ENCODE measurements around the gene ADA. TPM values are rescaled to one million over a fixed set of nuclear protein-coding genes. Genes with fewer than 3 reads are reported as not detected.

ADA gene
- total and polyA plus RNA-seq, 2 of the 4 experiments (the other 2 are of a cell fraction): 8.1 to 11.0 TPM

DNA sequence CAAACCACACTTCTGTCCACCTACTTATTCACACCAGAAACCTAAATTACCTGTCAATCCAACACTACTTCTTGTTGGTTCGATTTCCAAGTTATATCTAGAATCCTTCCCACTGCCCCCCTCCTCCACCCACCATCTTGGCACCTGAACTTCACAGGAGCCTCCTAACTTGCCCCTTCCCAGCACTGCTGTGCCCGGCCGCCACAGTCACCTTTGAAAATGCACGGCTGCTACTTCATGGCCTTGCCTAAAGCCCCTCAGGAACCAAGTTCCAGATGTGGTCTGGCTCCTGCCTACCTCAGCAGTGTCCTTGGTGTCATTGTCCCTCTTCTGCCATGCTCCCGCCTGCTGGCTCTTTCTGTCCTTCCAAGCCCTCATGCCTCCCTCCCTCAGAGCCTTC, 37.9 kb downstream of the ADA start:
- Histone ChIP-seq H4K91ac (ENCODE audit: insufficient read depth, low read depth, low read length) (no peak overlapping the region), H2AK9ac (replicated peaks; ENCODE audit: low read depth, low read length, poor library complexity) (no peak overlapping the region), H2BK15ac (ENCODE audit: low read depth, low read length) (no peak overlapping the region), H3K9ac (ENCODE audit: low read depth, low read length) (no peak overlapping the region), H3K36me3 (ENCODE audit: control insufficient read depth, insufficient read depth, low read length) (peaks cover 35% of the 10 kb centered on the region), H3K56ac (ENCODE audit: extremely low read depth, insufficient read depth, low read length) (no peak overlapping the region), H3K18ac (ENCODE audit: low read depth, low read length) (no peak overlapping the region), H4K20me1 (ENCODE audit: insufficient read depth, low read length) (peaks cover 6% of the 10 kb centered on the region; the same call in 1 of the 2 replicates), H2BK120ac (ENCODE audit: low read depth, low read length) (no peak overlapping the region), H3K27ac (ENCODE audit: insufficient read depth, low read length) (no peak overlapping the region), H3K4me3 (ENCODE audit: insufficient read depth, low read depth, low read length) (no peak overlapping the region), H2BK20ac (ENCODE audit: low read depth, low read length) (no peak overlapping the region), H3K27me3 (ENCODE audit: control insufficient read depth, insufficient read depth, low read length) (no peaks in the 10 kb centered on the region), H3K23ac (ENCODE audit: low read depth, low read length) (no peak overlapping the region), H3K4me1 (ENCODE audit: control insufficient read depth, insufficient read depth, low read length) (peaks cover 9% of the 10 kb centered on the region), H4K5ac (ENCODE audit: low read depth, low read length) (no peak overlapping the region), H3K4me2 (ENCODE audit: low read depth, low read length) (no peak overlapping the region), H3K9me3 (ENCODE audit: control insufficient read depth, insufficient read depth, low read length) (no peaks in the 10 kb centered on the region), H3K79me1 (ENCODE audit: low read depth in 1 of 2, low read length in 2 of 2) (peaks cover 2 to 37% of the 10 kb centered on the region in 2 experiments; a peak in 2 of 4 replicates), H2BK5ac (ENCODE audit: low read depth, low read length, poor library complexity, severe bottlenecking) (no peak overlapping the region), H3K14ac (replicated peaks; ENCODE audit: low read depth, low read length) (no peak overlapping the region), H3K9me1 (ENCODE audit: insufficient read depth, low read length) (no peaks in the 10 kb centered on the region), H3K4ac (ENCODE audit: low read depth, low read length) (no peak overlapping the region), H2AFZ (replicated peaks; ENCODE audit: low read length, poor library complexity) (no peak overlapping the region), H2AK5ac (ENCODE audit: low read depth, low read length) (no peak overlapping the region), H4K8ac (ENCODE audit: low read depth in 2 of 2, low read length in 2 of 2) (no peak overlapping the region)
- in situ Hi-C loops (cut with MboI; ENCODE audit: low sequenced_read_pairs) (loop anchor here (10.0 kb wide), 1 partner anchor 139 kb away; the partner anchor contains the start of gene TTPAL), intact Hi-C loops (cut with micrococcal nuclease) (loop anchor here (5.0 kb wide), 1 partner anchor 116 kb away; no protein-coding TSS in a partner anchor), dilution Hi-C loops (cut with HindIII; ENCODE audit: low sequenced_read_pairs, unreplicated experiment) (no loop called here)
- ChIA-PET POLR2A (ENCODE audit: unreplicated experiment) (no interaction called here), CTCF (no interaction called here)
- TF ChIP-seq MAFK (IDR thresholded peaks at IDR 0.05; ENCODE audit: low read depth, low read length) (no peak), MAZ (IDR thresholded peaks at IDR 0.05; ENCODE audit: borderline replicate concordance, low read depth, low read length) (no peak)
- 80% methylated on average over 3 of the region's 5 CpGs; no CpG with 5 or more reads in 1 of the 2 experiments for WGBS, 2 experiments (ENCODE audit: extremely low coverage in 2 of 2, insufficient read length in 1 of 2)
- BruUV-seq (replicated peaks): no TSS peak
- no peak for DNase-seq
- no peak for ATAC-seq (ENCODE audit: low read depth)
